WERI-Rb-1 (cell line): ENCODE results near the gene SSH3.

Experiments
- DNase-seq: peaks from one replicate; pipeline ENCODE4 v3.0.0-alpha.2; 2020
- H3K27ac ChIP-seq: fragments of 250-450 bp; sonication (Bioruptor Pico); 2 replicates; pipeline ENCODE4 v1.5.1; 2020; ENCODE audit warnings: mild to moderate bottlenecking, moderate library complexity
- H3K27me3 ChIP-seq: fragments of 250-450 bp; sonication (Bioruptor Pico); 2 replicates; pipeline ENCODE4 v1.5.1; 2021; ENCODE audit warnings: mild to moderate bottlenecking, low read depth, moderate library complexity; ENCODE audit not compliant: insufficient read depth, severe bottlenecking
- H3K36me3 ChIP-seq: fragments of 250-450 bp; sonication (Bioruptor Pico); 2 replicates; pipeline ENCODE4 v1.5.1; 2020; ENCODE audit warnings: mild to moderate bottlenecking, moderate library complexity
- H3K4me3 ChIP-seq: 2 replicates; pipeline ENCODE4 v1.5.1; 2011; ENCODE audit warnings: low read depth, mild to moderate bottlenecking, control low read depth, low read length
- H3K9me3 ChIP-seq: fragments of 250-450 bp; sonication (Bioruptor Pico); 2 replicates; pipeline ENCODE4 v1.5.1; 2021; ENCODE audit warnings: mild to moderate bottlenecking, moderate library complexity; ENCODE audit not compliant: severe bottlenecking
- CTCF ChIP-seq: IDR thresholded peaks from 2 replicates; pipeline ENCODE4 v1.5.1; 2011; ENCODE audit warnings: low read depth, mild to moderate bottlenecking, control low read depth, inconsistent platforms, low read length

Gene SSH3

DNA sequence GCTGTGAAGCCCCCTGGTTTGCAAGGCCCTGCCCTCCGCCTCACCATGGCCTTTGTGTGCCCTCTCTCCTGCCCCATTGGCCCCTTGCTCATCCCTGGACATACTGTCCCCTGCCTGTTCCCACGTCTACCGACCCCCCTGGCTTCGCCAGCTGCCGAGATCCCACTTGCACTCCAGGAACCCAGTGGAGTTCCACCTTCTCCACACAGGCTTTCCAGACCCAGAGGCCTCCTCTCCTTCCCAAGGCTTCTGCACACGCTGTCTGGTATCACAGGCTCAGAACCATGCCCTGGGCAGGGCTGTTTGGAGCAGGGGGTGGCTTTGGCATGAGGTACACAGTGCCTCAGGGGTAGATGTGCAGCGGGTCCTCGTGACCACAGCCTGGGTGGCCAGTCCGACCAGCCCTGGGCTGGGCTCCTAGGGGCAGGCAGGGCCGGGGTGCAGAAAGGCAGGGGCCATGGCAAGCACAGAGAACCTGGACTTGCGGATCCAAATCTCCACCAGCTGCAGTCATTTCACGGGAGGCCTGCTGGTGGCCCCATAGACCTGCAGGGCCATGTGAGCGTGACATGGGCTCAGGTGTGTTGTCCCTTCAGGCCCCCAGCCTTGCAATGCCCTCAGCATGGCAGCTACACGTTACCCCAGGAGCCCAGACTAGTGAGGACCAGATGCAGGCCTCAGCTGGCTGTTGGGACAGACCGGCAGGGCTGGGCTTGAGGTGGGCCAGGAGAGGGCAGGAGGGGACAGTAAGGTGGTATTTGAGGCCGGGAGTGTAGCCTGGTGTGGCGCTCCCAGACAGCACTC lies 27.5 kb upstream of the SSH3 start:
- Histone ChIP-seq H3K27me3 (no peaks in the 10 kb centered on the region), H3K9me3 (no peaks in the 10 kb centered on the region), H3K36me3 (peaks cover 34% of the 10 kb centered on the region), H3K27ac (peak overlapping the region; percentile 84; the same call in 1 of the 2 replicates), H3K4me3 (no peak overlapping the region)
- no peak for DNase-seq
- TF ChIP-seq CTCF = 0 out of 2 replicates have a peak, but pooled peaks have one; percentile 31

DNA sequence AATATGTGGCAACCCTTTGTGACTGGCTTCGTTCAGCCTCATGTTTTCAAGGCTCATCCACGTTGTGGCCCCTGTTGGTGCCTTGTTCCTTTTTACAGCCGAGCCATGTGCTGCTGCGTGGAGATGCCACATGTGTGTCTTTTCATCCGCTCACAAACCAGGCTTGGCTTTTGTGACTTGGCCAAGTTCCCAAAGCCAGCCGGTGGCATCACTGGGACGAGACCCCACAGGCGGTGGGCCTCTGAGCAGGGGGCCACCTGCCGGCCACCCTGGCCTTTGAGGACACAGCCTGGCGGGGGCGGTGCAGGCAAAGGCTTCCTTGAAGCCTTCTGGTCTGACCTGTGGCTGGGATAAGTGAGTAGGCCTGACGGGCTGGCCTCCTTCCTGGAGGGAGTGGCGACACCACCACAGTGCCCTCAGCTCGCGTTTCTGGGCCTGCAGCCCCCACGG lies 26.5 kb upstream of the SSH3 start:
- peak overlapping the region; percentile 84 for H3K27ac ChIP-seq
- TF ChIP-seq CTCF = peak; percentile 40; the same call in 1 of the 2 replicates
- no peaks in the 10 kb centered on the region for H3K27me3 ChIP-seq
- H3K4me3 ChIP-seq = no peak overlapping the region
- peaks cover 43% of the 10 kb centered on the region for H3K36me3 ChIP-seq
- peak; percentile 69 for DNase-seq
- H3K9me3 ChIP-seq = no peaks in the 10 kb centered on the region

GRCh38 chr11:67277231-67277961 lies 25.9 kb upstream of the SSH3 start:
- DNase-seq = peak; percentile 72
- no peaks in the 10 kb centered on the region for H3K27me3 ChIP-seq
- no peak for TF ChIP-seq CTCF
- no peaks in the 10 kb centered on the region for H3K9me3 ChIP-seq
- peak overlapping the region; percentile 84 for H3K27ac ChIP-seq
- peaks cover 47% of the 10 kb centered on the region for H3K36me3 ChIP-seq
- H3K4me3 ChIP-seq = peak overlapping the region; percentile 32

DNA sequence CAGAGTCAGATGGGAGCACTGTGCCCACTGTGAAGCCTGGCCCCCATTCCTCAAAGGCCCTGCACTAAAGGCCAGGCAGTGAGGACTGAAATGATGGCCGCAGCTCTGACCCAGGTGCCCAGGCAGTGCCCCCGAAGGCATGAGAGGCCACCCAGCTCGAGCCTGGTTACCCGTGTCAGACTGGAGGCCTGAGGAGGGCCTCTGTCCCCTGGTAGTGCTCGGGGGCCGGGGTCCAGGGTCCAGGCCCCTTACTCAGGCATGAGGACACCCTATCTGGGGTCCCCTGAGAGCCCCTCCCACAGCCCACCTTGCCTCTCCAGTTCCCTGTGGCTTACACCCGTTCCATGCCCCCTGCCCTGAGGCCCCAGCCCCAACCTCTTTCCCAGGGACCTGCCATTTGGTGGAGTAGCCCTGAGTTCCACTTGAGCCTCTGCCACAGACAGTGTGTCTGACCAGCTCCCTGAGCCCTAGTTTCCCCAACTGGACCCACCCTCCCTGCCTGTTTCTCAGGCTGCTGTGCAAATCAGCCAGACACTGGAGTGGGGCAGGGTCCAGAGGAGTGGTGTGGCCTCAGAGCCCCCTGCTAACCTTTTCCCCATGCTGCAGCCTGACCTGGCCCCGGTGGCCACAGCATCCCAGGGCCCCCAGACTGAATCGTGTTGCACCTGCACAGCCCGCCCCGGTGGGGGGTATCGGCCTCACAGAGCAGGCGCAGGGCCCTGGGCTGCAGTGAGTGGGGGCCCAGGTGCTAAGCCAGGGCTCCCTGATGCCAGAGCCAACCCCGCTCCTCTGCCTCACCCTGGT lies 25.0 kb upstream of the SSH3 start:
- Histone ChIP-seq H3K36me3 (peaks cover 56% of the 10 kb centered on the region), H3K9me3 (no peaks in the 10 kb centered on the region), H3K27me3 (no peaks in the 10 kb centered on the region), H3K4me3 (no peak overlapping the region), H3K27ac (peak overlapping the region; percentile 84)
- DNase-seq = no peak
- no peak for TF ChIP-seq CTCF

DNA sequence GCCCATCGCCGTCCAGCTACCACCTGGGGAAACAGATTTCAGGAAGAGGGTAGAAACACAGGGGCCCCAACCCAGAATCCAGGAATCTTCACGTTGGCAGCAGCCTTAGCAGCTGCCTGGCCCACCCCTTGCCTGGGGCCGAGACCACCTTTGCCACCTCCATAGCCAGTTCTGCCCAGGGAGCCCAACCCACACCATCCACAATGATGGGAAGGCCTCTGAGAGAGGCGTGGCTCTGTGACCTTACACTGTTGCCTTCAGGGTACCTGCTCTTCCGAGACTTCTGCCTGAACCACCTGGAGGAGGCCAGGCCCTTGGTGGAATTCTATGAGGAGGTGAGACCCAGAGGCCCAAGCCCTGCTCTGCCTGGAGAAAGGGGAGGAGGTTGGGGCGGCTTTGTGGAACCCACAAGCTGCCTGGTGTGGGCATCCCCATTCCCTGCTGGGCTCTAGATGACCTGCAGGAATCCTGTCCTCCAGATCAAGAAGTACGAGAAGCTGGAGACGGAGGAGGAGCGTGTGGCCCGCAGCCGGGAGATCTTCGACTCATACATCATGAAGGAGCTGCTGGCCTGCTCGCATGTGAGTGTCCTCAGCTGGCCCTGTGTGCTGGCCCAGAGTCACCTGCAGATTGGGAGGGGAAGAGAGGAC lies 24.3 kb upstream of the SSH3 start:
- H3K27me3 ChIP-seq = no peaks in the 10 kb centered on the region
- H3K4me3 ChIP-seq = no peak overlapping the region
- H3K27ac ChIP-seq = no peak overlapping the region
- no peak for DNase-seq
- H3K36me3 ChIP-seq = peaks cover 63% of the 10 kb centered on the region
- H3K9me3 ChIP-seq = no peaks in the 10 kb centered on the region
- no peak for TF ChIP-seq CTCF
